Activated naive CD4-positive, alpha-beta T cell treated with anti-CD3 and anti-CD28 coated beads, Interleukin-2, amount 10 ng/mL, durations not matched to agents 7 days and 5 days (primary cell): ENCODE data around the gene GRIN2A.

ENCODE experiments used
- CTCF ChIA-PET: fragments of 350-600 bp; sonication (Branson Sonifier 250); formaldehyde crosslinking; loops from one replicate; lab custom pipeline; 2021; ENCODE audit warnings: antibody characterized with exemption; lab: Charles Lee
- DNase-seq: peaks from one replicate; pipeline ENCODE4 v3.0.0-alpha.2; 2020
- H3K27ac Mint-ChIP-seq: one replicate; pipeline ENCODE4 v1.8.0; 2021; ENCODE audit warnings: mild to moderate bottlenecking, moderate library complexity, mixed read lengths
- H3K27me3 Mint-ChIP-seq: one replicate; pipeline ENCODE4 v1.8.0; 2021; ENCODE audit warnings: mild to moderate bottlenecking, mixed read lengths
- H3K36me3 Mint-ChIP-seq: one replicate; pipeline ENCODE4 v1.8.0; 2021; ENCODE audit warnings: mixed read lengths
- H3K4me1 Mint-ChIP-seq: one replicate; pipeline ENCODE4 v1.8.0; 2021; ENCODE audit warnings: mixed read lengths
- H3K4me3 Mint-ChIP-seq: one replicate; pipeline ENCODE4 v1.8.0; 2021; ENCODE audit warnings: mild to moderate bottlenecking, moderate library complexity, mixed read lengths
- H3K9me3 Mint-ChIP-seq: one replicate; pipeline ENCODE4 v1.8.0; 2021; ENCODE audit warnings: mixed read lengths

Gene GRIN2A

GRCh38 chr16:9955677-9956076 lies 226.6 kb downstream of the GRIN2A start:
- no peak for DNase-seq
- no peak overlapping the region for H3K4me3 Mint-ChIP-seq
- CTCF ChIA-PET: no interaction called here
- H3K36me3 Mint-ChIP-seq: no peaks in the 10 kb centered on the region
- no peaks in the 10 kb centered on the region for H3K9me3 Mint-ChIP-seq
- H3K4me1 Mint-ChIP-seq: no peaks in the 10 kb centered on the region
- no peaks in the 10 kb centered on the region for H3K27me3 Mint-ChIP-seq
- no peak overlapping the region for H3K27ac Mint-ChIP-seq

- Mint-ChIP-seq H3K4me3 (no peak overlapping the region), H3K27me3 (no peaks in the 10 kb centered on the region), H3K9me3 (peaks cover 5% of the 10 kb centered on the region), H3K4me1 (no peaks in the 10 kb centered on the region), H3K27ac (no peak overlapping the region), H3K36me3 (no peaks in the 10 kb centered on the region)
- no peak for DNase-seq
- CTCF ChIA-PET: no interaction called here
These were observed 228.2 kb downstream of the GRIN2A start for GRCh38 chr16:9953908-9954570.

GRCh38 chr16:9950658-9951057 lies 231.6 kb downstream of the GRIN2A start:
- no peak for DNase-seq
- peaks cover 7% of the 10 kb centered on the region for H3K9me3 Mint-ChIP-seq
- no peaks in the 10 kb centered on the region for H3K4me1 Mint-ChIP-seq
- no peaks in the 10 kb centered on the region for H3K27me3 Mint-ChIP-seq
- no peaks in the 10 kb centered on the region for H3K36me3 Mint-ChIP-seq
- H3K27ac Mint-ChIP-seq: no peak overlapping the region
- no peak overlapping the region for H3K4me3 Mint-ChIP-seq
- CTCF ChIA-PET: no interaction called here

- H3K27ac Mint-ChIP-seq: no peak overlapping the region
- CTCF ChIA-PET: no interaction called here
- no peaks in the 10 kb centered on the region for H3K36me3 Mint-ChIP-seq
- H3K27me3 Mint-ChIP-seq: no peaks in the 10 kb centered on the region
- H3K4me1 Mint-ChIP-seq: no peaks in the 10 kb centered on the region
- peaks cover 7% of the 10 kb centered on the region for H3K9me3 Mint-ChIP-seq
- no peak for DNase-seq
- no peak overlapping the region for H3K4me3 Mint-ChIP-seq
These were observed 232.8 kb downstream of the GRIN2A start for GRCh38 chr16:9949396-9949795.

- Mint-ChIP-seq H3K27ac (no peak overlapping the region), H3K4me1 (no peaks in the 10 kb centered on the region), H3K9me3 (peaks cover 7% of the 10 kb centered on the region), H3K36me3 (no peaks in the 10 kb centered on the region), H3K4me3 (no peak overlapping the region), H3K27me3 (no peaks in the 10 kb centered on the region)
- CTCF ChIA-PET: no interaction called here
- no peak for DNase-seq
These were observed 233.3 kb downstream of the GRIN2A start for GRCh38 chr16:9948933-9949332.

GRCh38 chr16:9946022-9946720 lies 236.1 kb downstream of the GRIN2A start:
- Mint-ChIP-seq H3K4me1 (no peaks in the 10 kb centered on the region), H3K36me3 (no peaks in the 10 kb centered on the region), H3K4me3 (no peak overlapping the region), H3K27ac (no peak overlapping the region), H3K9me3 (peaks cover 7% of the 10 kb centered on the region), H3K27me3 (no peaks in the 10 kb centered on the region)
- no peak for DNase-seq
- CTCF ChIA-PET: no interaction called here

- Mint-ChIP-seq H3K36me3 (no peaks in the 10 kb centered on the region), H3K4me1 (no peaks in the 10 kb centered on the region), H3K27ac (no peak overlapping the region), H3K27me3 (no peaks in the 10 kb centered on the region), H3K9me3 (peaks cover 3% of the 10 kb centered on the region), H3K4me3 (no peak overlapping the region)
- DNase-seq: no peak
- CTCF ChIA-PET: no interaction called here
These were observed 239.1 kb downstream of the GRIN2A start for GRCh38 chr16:9943121-9943520.

GRCh38 chr16:9941245-9941644 lies 241.0 kb downstream of the GRIN2A start:
- Mint-ChIP-seq H3K9me3 (peaks cover 3% of the 10 kb centered on the region), H3K27ac (no peak overlapping the region), H3K36me3 (no peaks in the 10 kb centered on the region), H3K27me3 (no peaks in the 10 kb centered on the region), H3K4me3 (no peak overlapping the region), H3K4me1 (no peaks in the 10 kb centered on the region)
- CTCF ChIA-PET: no interaction called here
- no peak for DNase-seq

GRCh38 chr16:9934723-9935508 lies 247.3 kb downstream of the GRIN2A start:
- Mint-ChIP-seq H3K27ac (no peak overlapping the region), H3K36me3 (no peaks in the 10 kb centered on the region), H3K27me3 (no peaks in the 10 kb centered on the region), H3K9me3 (peaks cover 3% of the 10 kb centered on the region), H3K4me3 (no peak overlapping the region), H3K4me1 (no peaks in the 10 kb centered on the region)
- CTCF ChIA-PET: no interaction called here
- no peak for DNase-seq

- CTCF ChIA-PET: no interaction called here
- no peaks in the 10 kb centered on the region for H3K36me3 Mint-ChIP-seq
- no peaks in the 10 kb centered on the region for H3K9me3 Mint-ChIP-seq
- no peaks in the 10 kb centered on the region for H3K27me3 Mint-ChIP-seq
- no peaks in the 10 kb centered on the region for H3K4me1 Mint-ChIP-seq
- H3K4me3 Mint-ChIP-seq: no peak overlapping the region
- no peak overlapping the region for H3K27ac Mint-ChIP-seq
- DNase-seq: no peak
These were observed 249.1 kb downstream of the GRIN2A start for GRCh38 chr16:9932919-9933653.

- H3K27ac Mint-ChIP-seq: no peak overlapping the region
- no peaks in the 10 kb centered on the region for H3K9me3 Mint-ChIP-seq
- H3K4me1 Mint-ChIP-seq: no peaks in the 10 kb centered on the region
- CTCF ChIA-PET: no interaction called here
- DNase-seq: no peak
- H3K36me3 Mint-ChIP-seq: no peaks in the 10 kb centered on the region
- no peaks in the 10 kb centered on the region for H3K27me3 Mint-ChIP-seq
- H3K4me3 Mint-ChIP-seq: no peak overlapping the region
These were observed 250.2 kb downstream of the GRIN2A start for GRCh38 chr16:9932000-9932399.

GRCh38 chr16:9929836-9930235 lies 252.4 kb downstream of the GRIN2A start:
- CTCF ChIA-PET: no interaction called here
- Mint-ChIP-seq H3K27me3 (no peaks in the 10 kb centered on the region), H3K4me3 (no peak overlapping the region), H3K36me3 (no peaks in the 10 kb centered on the region), H3K9me3 (no peaks in the 10 kb centered on the region), H3K4me1 (no peaks in the 10 kb centered on the region), H3K27ac (no peak overlapping the region)
- no peak for DNase-seq

- H3K27me3 Mint-ChIP-seq: no peaks in the 10 kb centered on the region
- CTCF ChIA-PET: no interaction called here
- no peak overlapping the region for H3K27ac Mint-ChIP-seq
- H3K9me3 Mint-ChIP-seq: no peaks in the 10 kb centered on the region
- H3K4me1 Mint-ChIP-seq: no peaks in the 10 kb centered on the region
- DNase-seq: no peak
- no peak overlapping the region for H3K4me3 Mint-ChIP-seq
- H3K36me3 Mint-ChIP-seq: no peaks in the 10 kb centered on the region
These were observed 252.9 kb downstream of the GRIN2A start for GRCh38 chr16:9929313-9929712.

GRCh38 chr16:9922441-9922840 lies 259.8 kb downstream of the GRIN2A start:
- H3K9me3 Mint-ChIP-seq: no peaks in the 10 kb centered on the region
- no peaks in the 10 kb centered on the region for H3K36me3 Mint-ChIP-seq

More at GRCh38 chr16:9922441-9922840, 259.8 kb downstream of the GRIN2A start:
- Mint-ChIP-seq H3K4me1 (no peaks in the 10 kb centered on the region), H3K27ac (no peak overlapping the region), H3K27me3 (no peaks in the 10 kb centered on the region), H3K4me3 (no peak overlapping the region)
- DNase-seq: no peak
- CTCF ChIA-PET: no interaction called here
